Neural cell (in vitro differentiated cells): ENCODE data around the gene QSOX2. TPM values are rescaled to one million over a fixed set of nuclear protein-coding genes. Genes with fewer than 3 reads are reported as not detected.
A peak's percentile ranks its signal among the peaks of the same experiment; 100 is the strongest.

Experiments
- H2AFZ ChIP-seq: fragments of 200-600, 300-800 bp; sonication (generic), shearing (Covaris generic); 2 replicates; pipeline ENCODE4 v1.6.0; 2014; ENCODE audit warnings: low read depth, mild to moderate bottlenecking, antibody characterized with exemption, low read length, moderate library complexity
- H3F3A ChIP-seq: fragments of 200-600 bp; shearing (Covaris generic); 2 replicates; pipeline ENCODE4 v1.6.1; 2016; ENCODE audit warnings: mild to moderate bottlenecking, moderate library complexity, mixed read lengths, antibody characterized with exemption, low read length; ENCODE audit not compliant: insufficient read depth, poor library complexity, severe bottlenecking
- H3K27ac ChIP-seq: fragments of 200-600, 300-800 bp; sonication (generic), shearing (Covaris generic); 2 replicates; pipeline ENCODE4 v1.5.1; 2014; ENCODE audit warnings: mild to moderate bottlenecking, low read length, moderate library complexity
- H3K27me3 ChIP-seq: fragments of 300-800, 200-600 bp; sonication (generic), shearing (Covaris generic); 2 replicates; pipeline ENCODE4 v1.6.0; 2014; ENCODE audit warnings: mild to moderate bottlenecking, low read depth, low read length, moderate library complexity; ENCODE audit not compliant: insufficient read depth
- H3K36me3 ChIP-seq: fragments of 300-800, 200-600 bp; sonication (generic), shearing (Covaris generic); 2 replicates; pipeline ENCODE4 v1.5.1; 2014; ENCODE audit warnings: mild to moderate bottlenecking, antibody characterized with exemption, low read length, moderate library complexity; ENCODE audit not compliant: insufficient read depth
- H3K4me2 ChIP-seq: fragments of 300-800, 200-600 bp; sonication (generic), shearing (Covaris generic); 2 replicates; pipeline ENCODE4 v1.6.0; 2014; ENCODE audit warnings: mild to moderate bottlenecking, low read length
- H3K4me3 ChIP-seq: fragments of 300-800, 200-600 bp; sonication (generic), shearing (Covaris generic); 2 replicates; pipeline ENCODE4 v1.5.1; 2014; ENCODE audit warnings: mild to moderate bottlenecking, low read length, moderate library complexity
- H3K79me2 ChIP-seq: fragments of 200-600 bp; shearing (Covaris generic); replicated peaks from 2 replicates; pipeline ENCODE4 v1.6.0; 2014; ENCODE audit warnings: mild to moderate bottlenecking, low read length, moderate library complexity; ENCODE audit not compliant: insufficient read depth
- H3K9ac ChIP-seq: fragments of 300-800, 200-600 bp; sonication (generic), shearing (Covaris generic); 2 replicates; pipeline ENCODE4 v1.6.1; 2016; ENCODE audit warnings: mild to moderate bottlenecking, low read length, mixed read lengths
- H3K9me2 ChIP-seq: fragments of 200-600 bp; shearing (Covaris generic); 2 replicates; pipeline ENCODE4 v1.6.1; 2016; ENCODE audit warnings: mild to moderate bottlenecking, low read length, mixed read lengths; ENCODE audit not compliant: insufficient read depth
- H3K9me3 ChIP-seq: fragments of 200-600, 300-800 bp; sonication (generic), shearing (Covaris generic); 2 replicates; pipeline ENCODE4 v1.6.1; 2016; ENCODE audit warnings: mild to moderate bottlenecking, mixed run types, low read length, moderate library complexity, mixed read lengths
- H4K20me1 ChIP-seq: fragments of 200-600 bp; shearing (Covaris generic); 2 replicates; pipeline ENCODE4 v1.6.1; 2016; ENCODE audit warnings: mild to moderate bottlenecking, mixed run types; ENCODE audit not compliant: insufficient read depth
- CTCF ChIP-seq: fragments of 450-650 bp; IDR thresholded peaks from 2 replicates; pipeline ENCODE4 v1.5.1; 2014; ENCODE audit warnings: antibody characterized with exemption, mild to moderate bottlenecking, moderate library complexity; ENCODE audit not compliant: poor library complexity, severe bottlenecking
- EP300 ChIP-seq: fragments of 450-650 bp; conservative IDR thresholded peaks from 2 replicates; pipeline ENCODE4 v1.6.1; 2014; ENCODE audit warnings: antibody characterized with exemption, mild to moderate bottlenecking, moderate library complexity; ENCODE audit not compliant: poor library complexity, severe bottlenecking
- EZH2 ChIP-seq: fragments of 200-600, 300-800 bp; shearing (Covaris generic), sonication (generic); IDR thresholded peaks from 2 replicates; pipeline ENCODE4 v1.6.1; 2014; ENCODE audit warnings: antibody characterized with exemption, low read length, borderline replicate concordance, mild to moderate bottlenecking; ENCODE audit not compliant: insufficient read depth, poor library complexity, severe bottlenecking
- MXI1 ChIP-seq: fragments of 450-650 bp; conservative IDR thresholded peaks from 2 replicates; pipeline ENCODE4 v1.6.1; 2014; ENCODE audit warnings: antibody characterized with exemption, mild to moderate bottlenecking; ENCODE audit not compliant: poor library complexity, severe bottlenecking
- POLR2AphosphoS5 ChIP-seq: IDR thresholded peaks from 2 replicates; pipeline ENCODE4 v1.6.1; 2012
- RAD21 ChIP-seq: fragments of 450-650 bp; conservative IDR thresholded peaks from 2 replicates; pipeline ENCODE4 v1.6.1; 2014; ENCODE audit warnings: antibody characterized with exemption, mild to moderate bottlenecking, moderate library complexity
- REST ChIP-seq: IDR thresholded peaks from 2 replicates; pipeline ENCODE4 v1.6.1; 2012; ENCODE audit warnings: borderline replicate concordance
- SMC3 ChIP-seq: fragments of 450-650 bp; conservative IDR thresholded peaks from 2 replicates; pipeline ENCODE4 v1.6.1; 2014; ENCODE audit warnings: antibody characterized with exemption, mild to moderate bottlenecking, moderate library complexity; ENCODE audit not compliant: poor library complexity
- TAF1 ChIP-seq: IDR thresholded peaks from 2 replicates; pipeline ENCODE4 v1.6.1; 2012; ENCODE audit warnings: low read depth
- polyA plus RNA-seq: library from polyadenylated mRNA; depleted of rRNA; stranded (reverse); fragments of >200 nt; gene quantifications from 2 replicates; pipeline ENCODE4 v1.2.3, GENCODE V29; 2014

The QSOX2 gene
- polyA plus RNA-seq, 1 donor from 2014 or later: 20.7 TPM

GRCh38 chr9:136283291-136284235, 38.0 kb upstream of the QSOX2 start:
- no peak overlapping the region for H3K4me2 ChIP-seq

DNA sequence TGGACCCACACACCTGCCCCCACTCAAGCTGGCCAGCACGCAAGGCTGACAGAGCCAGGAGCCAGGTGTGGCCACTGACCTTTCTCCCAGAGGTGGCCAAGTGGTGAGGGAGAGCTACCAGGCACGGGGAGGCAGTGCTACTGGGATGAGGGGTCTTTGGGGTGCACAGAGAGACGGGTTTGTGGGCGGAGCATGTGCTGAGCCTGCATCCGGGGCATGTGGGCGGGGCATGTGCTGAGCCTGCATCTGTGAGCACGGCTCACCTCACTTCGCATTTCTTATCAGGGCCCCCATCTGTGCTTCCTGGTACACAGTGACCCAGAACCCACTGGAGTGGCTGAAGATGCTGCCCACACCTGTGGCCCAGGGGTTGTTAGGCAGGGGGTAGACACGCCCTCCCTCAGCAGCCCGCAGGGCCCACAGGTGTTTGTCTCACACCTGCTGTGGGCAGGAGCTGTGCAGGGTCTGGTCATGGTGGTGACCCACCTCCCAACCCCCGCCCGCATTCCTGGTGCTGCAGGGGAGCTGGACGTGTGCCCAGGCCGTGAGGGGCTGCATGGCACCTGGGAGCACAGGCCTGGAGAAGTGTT, 36.8 kb upstream of the QSOX2 start:
- no peak overlapping the region for H3K4me3 ChIP-seq
- TF ChIP-seq EP300 (no peak), MXI1 (no peak), SMC3 (no peak), CTCF (no peak), RAD21 (no peak), EZH2 (no peak), REST (no peak), TAF1 (no peak), POLR2AphosphoS5 (no peak)
- no peak overlapping the region for H3K27ac ChIP-seq
- no peaks in the 10 kb centered on the region for H3K79me2 ChIP-seq
- no peaks in the 10 kb centered on the region for H3K9me3 ChIP-seq
- H2AFZ ChIP-seq: no peak overlapping the region
- H3K27me3 ChIP-seq: no peaks in the 10 kb centered on the region
- H3K9me2 ChIP-seq: no peaks in the 10 kb centered on the region
- H3K4me2 ChIP-seq: no peak overlapping the region
- H3F3A ChIP-seq: no peaks in the 10 kb centered on the region
- H4K20me1 ChIP-seq: no peaks in the 10 kb centered on the region
- H3K36me3 ChIP-seq: no peaks in the 10 kb centered on the region
- H3K9ac ChIP-seq: no peak overlapping the region

More at GRCh38 chr9:136283291-136284235, 38.0 kb upstream of the QSOX2 start:
- Histone ChIP-seq H4K20me1 (no peaks in the 10 kb centered on the region), H3F3A (no peaks in the 10 kb centered on the region), H3K9me2 (no peaks in the 10 kb centered on the region), H3K4me3 (no peak overlapping the region), H3K27ac (no peak overlapping the region), H3K36me3 (no peaks in the 10 kb centered on the region), H3K27me3 (no peaks in the 10 kb centered on the region), H3K9me3 (no peaks in the 10 kb centered on the region), H3K9ac (no peak overlapping the region), H3K79me2 (no peaks in the 10 kb centered on the region), H2AFZ (no peak overlapping the region)
- peak; percentile 89 for TF ChIP-seq SMC3
- peak; percentile 91 for TF ChIP-seq CTCF
- TF ChIP-seq EZH2: no peak
- peak; percentile 87 for TF ChIP-seq RAD21
